GM23338 (cell line): Measurements from ENCODE around the gene RAB22A. TPM values are rescaled to one million over a fixed set of nuclear protein-coding genes. Genes with fewer than 3 reads are reported as not detected.

Experiments
- ATAC-seq: fragments of 200-7000 bp; cut with Tn5 transposase; 3 replicates; pipeline ENCODE4 v1.9.1; 2020
- DNase-seq: peaks from one replicate; pipeline ENCODE4 v3.0.0-alpha.2; 2015; ENCODE audit warnings: low spot score
- H2AFZ ChIP-seq: fragments of 200-600 bp; sonication (generic); 2 replicates; pipeline ENCODE4 v1.8.0; 2016; ENCODE audit warnings: antibody characterized with exemption, mild to moderate bottlenecking, moderate library complexity
- H3F3A ChIP-seq: fragments of 200-600 bp; sonication (generic); replicated peaks from 2 replicates; pipeline ENCODE4 v1.8.0; 2017; ENCODE audit warnings: antibody characterized with exemption, mixed run types, low read depth
- H3K27ac ChIP-seq: fragments of 200-600 bp; sonication (generic); 2 replicates; pipeline ENCODE4 v1.6.1; 2016; ENCODE audit warnings: low read depth
- H3K27me3 ChIP-seq: fragments of 200-600 bp; sonication (generic); 2 replicates; pipeline ENCODE4 v1.8.0; 2016; ENCODE audit warnings: mild to moderate bottlenecking, mixed run types, moderate library complexity; ENCODE audit not compliant: insufficient read depth
- H3K36me3 ChIP-seq: fragments of 200-600 bp; sonication (generic); 2 replicates; pipeline ENCODE4 v1.8.0; 2016; ENCODE audit warnings: mild to moderate bottlenecking; ENCODE audit not compliant: insufficient read depth
- H3K4me1 ChIP-seq: fragments of 200-600 bp; sonication (generic); 2 replicates; pipeline ENCODE4 v1.8.0; 2016; ENCODE audit warnings: mild to moderate bottlenecking, moderate library complexity; ENCODE audit not compliant: insufficient read depth
- H3K4me2 ChIP-seq: fragments of 200-600 bp; sonication (generic); 2 replicates; pipeline ENCODE4 v1.7.1; 2017; ENCODE audit warnings: mixed run types
- H3K4me3 ChIP-seq: fragments of 200-600 bp; sonication (generic); 2 replicates; pipeline ENCODE4 v1.6.1; 2016; ENCODE audit warnings: mixed run types
- H3K79me2 ChIP-seq: fragments of 200-600 bp; sonication (generic); replicated peaks from 2 replicates; pipeline ENCODE4 v1.8.0; 2017; ENCODE audit warnings: mild to moderate bottlenecking; ENCODE audit not compliant: insufficient read depth
- H3K9me2 ChIP-seq: fragments of 200-600 bp; sonication (generic); 2 replicates; pipeline ENCODE4 v1.8.0; 2017; ENCODE audit not compliant: insufficient read depth
- H4K20me1 ChIP-seq: fragments of 200-600 bp; sonication (generic); replicated peaks from 2 replicates; pipeline ENCODE4 v1.8.0; 2017; ENCODE audit warnings: mild to moderate bottlenecking; ENCODE audit not compliant: insufficient read depth
- H3K27ac Mint-ChIP-seq: 2 replicates; pipeline ENCODE4 v1.8.0; 2020; ENCODE audit warnings: inconsistent platforms, mild to moderate bottlenecking, moderate library complexity, mixed read lengths
- H3K27me3 Mint-ChIP-seq: 3 replicates; pipeline ENCODE4 v1.8.0; 2022; ENCODE audit warnings: low read depth, mild to moderate bottlenecking, moderate library complexity, mixed read lengths, inconsistent platforms; ENCODE audit not compliant: insufficient read depth, poor library complexity
- H3K36me3 Mint-ChIP-seq: 3 replicates; pipeline ENCODE4 v1.8.0; 2021; ENCODE audit warnings: low read depth, mild to moderate bottlenecking, inconsistent platforms, moderate library complexity, mixed read lengths
- H3K4me1 Mint-ChIP-seq: 3 replicates; pipeline ENCODE4 v1.8.0; 2020; ENCODE audit warnings: mild to moderate bottlenecking, inconsistent platforms, mixed read lengths
- H3K4me3 Mint-ChIP-seq: 3 replicates; pipeline ENCODE4 v1.8.0; 2021; ENCODE audit warnings: moderate library complexity, mild to moderate bottlenecking, inconsistent platforms, mixed read lengths
- H3K9me3 Mint-ChIP-seq: 3 replicates; pipeline ENCODE4 v1.8.0; 2020; ENCODE audit warnings: moderate library complexity, mild to moderate bottlenecking, inconsistent platforms, mixed read lengths
- CREB1 ChIP-seq: fragments of 250-450 bp; sonication (Bioruptor Pico); IDR thresholded peaks from 2 replicates; pipeline ENCODE4 v1.5.0; 2020; ENCODE audit warnings: low read depth, mild to moderate bottlenecking, moderate library complexity
- EZH2 ChIP-seq: fragments of 200-600 bp; sonication (generic); IDR thresholded peaks from one replicate; pipeline ENCODE4 v1.8.0; 2017; ENCODE audit warnings: antibody characterized with exemption, mild to moderate bottlenecking, low read depth; ENCODE audit not compliant: unreplicated experiment
- EZH2phosphoT487 ChIP-seq: fragments of 200-600 bp; sonication (generic); IDR thresholded peaks from one replicate; pipeline ENCODE4 v1.8.1; 2018; ENCODE audit warnings: antibody characterized with exemption; ENCODE audit not compliant: unreplicated experiment
- JUNB ChIP-seq: IDR thresholded peaks from one replicate; pipeline ENCODE4 v1.6.1; 2016; ENCODE audit warnings: antibody characterized with exemption; ENCODE audit not compliant: unreplicated experiment
- NANOG ChIP-seq: IDR thresholded peaks from 2 replicates; pipeline ENCODE4 v1.6.1; 2016; ENCODE audit warnings: antibody characterized with exemption, borderline replicate concordance
- POLR2AphosphoS5 ChIP-seq: IDR thresholded peaks from 2 replicates; pipeline ENCODE4 v1.6.1; 2016; ENCODE audit warnings: antibody characterized with exemption, low read depth
- STAT1 ChIP-seq: IDR thresholded peaks from one replicate; pipeline ENCODE4 v1.6.1; 2016; ENCODE audit warnings: antibody characterized with exemption; ENCODE audit not compliant: unreplicated experiment
- ZNF114 ChIP-seq: fragments of 250-450 bp; sonication (Bioruptor Pico); IDR thresholded peaks from 2 replicates; pipeline ENCODE4 v1.5.0; 2020; ENCODE audit warnings: mild to moderate bottlenecking, moderate library complexity
- ZNF331 ChIP-seq: fragments of 250-450 bp; sonication (Bioruptor Pico); IDR thresholded peaks from 2 replicates; pipeline ENCODE4 v1.5.0; 2020; ENCODE audit warnings: low read depth, mild to moderate bottlenecking, moderate library complexity
- polyA plus RNA-seq: library from polyadenylated mRNA; unstranded; fragments of >200 nt; fragmentation: Nextera tagmentation; extraction: Ambion mirVana; gene quantifications from 2 replicates; pipeline ENCODE4 v1.2.1, GENCODE V29; 2016
- total RNA-seq: library from RNA; depleted of rRNA; stranded (reverse); fragments of >200 nt; shearing (Covaris generic); gene quantifications from 2 replicates; pipeline ENCODE4 v1.2.3, GENCODE V29; 2014
- TF ChIP-seq, protein P1 (sequence below): fragments of 250-450 bp; sonication (Bioruptor Pico); IDR thresholded peaks from 2 replicates; pipeline ENCODE4 v1.5.0; 2020; ENCODE audit warnings: mild to moderate bottlenecking, moderate library complexity
- TF ChIP-seq, protein P2 (sequence below), 2 experiments: fragments of 200-600 bp in 1 of 2; sonication (generic) in 1 of 2; conservative IDR thresholded peaks; 2 replicates each; pipeline versions ENCODE4 v1.5.1 to v1.6.1; 2016 to 2017; ENCODE audit warnings: antibody characterized with exemption in 2 of 2, low read depth in 2 of 2, mild to moderate bottlenecking in 2 of 2, moderate library complexity in 1 of 2
- TF ChIP-seq, protein P3 (sequence below): IDR thresholded peaks from one replicate; pipeline ENCODE4 v1.6.1; 2018; ENCODE audit warnings: antibody characterized with exemption; ENCODE audit not compliant: unreplicated experiment

RAB22A gene
- total and polyA plus RNA-seq, 2 experiments from 2014 or later = 3.3 to 6.8 TPM

DNA sequence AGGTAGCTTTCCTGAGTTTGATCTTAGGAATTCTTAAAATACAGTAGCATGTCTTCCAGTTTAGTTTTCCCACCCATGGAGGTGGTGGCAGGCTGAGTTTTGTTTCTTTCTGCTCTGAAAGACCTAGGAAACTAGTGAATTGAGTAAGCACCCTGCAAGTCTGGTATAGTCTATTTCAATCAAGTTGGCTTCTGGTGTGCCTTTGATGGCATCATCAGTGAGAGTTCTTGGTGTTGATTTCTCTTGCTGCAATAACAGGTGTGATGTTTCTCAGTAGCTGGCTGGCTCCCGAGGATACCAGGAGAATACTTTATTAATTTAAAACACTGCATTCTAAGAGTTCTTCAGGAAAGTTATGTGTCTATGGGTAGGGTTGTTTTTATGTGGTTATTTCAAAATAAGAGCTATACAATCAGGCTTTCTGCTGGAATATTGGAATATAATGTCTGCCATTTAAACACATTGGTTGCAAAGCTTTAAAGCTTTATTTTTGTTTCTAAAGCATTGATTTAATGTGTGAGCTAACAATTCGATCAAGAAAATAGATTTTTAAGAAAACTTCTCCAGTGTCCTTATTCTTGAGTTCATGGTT lies 98.5 kb downstream of the RAB22A start (continued):
- TF ChIP-seq, protein P1, sequence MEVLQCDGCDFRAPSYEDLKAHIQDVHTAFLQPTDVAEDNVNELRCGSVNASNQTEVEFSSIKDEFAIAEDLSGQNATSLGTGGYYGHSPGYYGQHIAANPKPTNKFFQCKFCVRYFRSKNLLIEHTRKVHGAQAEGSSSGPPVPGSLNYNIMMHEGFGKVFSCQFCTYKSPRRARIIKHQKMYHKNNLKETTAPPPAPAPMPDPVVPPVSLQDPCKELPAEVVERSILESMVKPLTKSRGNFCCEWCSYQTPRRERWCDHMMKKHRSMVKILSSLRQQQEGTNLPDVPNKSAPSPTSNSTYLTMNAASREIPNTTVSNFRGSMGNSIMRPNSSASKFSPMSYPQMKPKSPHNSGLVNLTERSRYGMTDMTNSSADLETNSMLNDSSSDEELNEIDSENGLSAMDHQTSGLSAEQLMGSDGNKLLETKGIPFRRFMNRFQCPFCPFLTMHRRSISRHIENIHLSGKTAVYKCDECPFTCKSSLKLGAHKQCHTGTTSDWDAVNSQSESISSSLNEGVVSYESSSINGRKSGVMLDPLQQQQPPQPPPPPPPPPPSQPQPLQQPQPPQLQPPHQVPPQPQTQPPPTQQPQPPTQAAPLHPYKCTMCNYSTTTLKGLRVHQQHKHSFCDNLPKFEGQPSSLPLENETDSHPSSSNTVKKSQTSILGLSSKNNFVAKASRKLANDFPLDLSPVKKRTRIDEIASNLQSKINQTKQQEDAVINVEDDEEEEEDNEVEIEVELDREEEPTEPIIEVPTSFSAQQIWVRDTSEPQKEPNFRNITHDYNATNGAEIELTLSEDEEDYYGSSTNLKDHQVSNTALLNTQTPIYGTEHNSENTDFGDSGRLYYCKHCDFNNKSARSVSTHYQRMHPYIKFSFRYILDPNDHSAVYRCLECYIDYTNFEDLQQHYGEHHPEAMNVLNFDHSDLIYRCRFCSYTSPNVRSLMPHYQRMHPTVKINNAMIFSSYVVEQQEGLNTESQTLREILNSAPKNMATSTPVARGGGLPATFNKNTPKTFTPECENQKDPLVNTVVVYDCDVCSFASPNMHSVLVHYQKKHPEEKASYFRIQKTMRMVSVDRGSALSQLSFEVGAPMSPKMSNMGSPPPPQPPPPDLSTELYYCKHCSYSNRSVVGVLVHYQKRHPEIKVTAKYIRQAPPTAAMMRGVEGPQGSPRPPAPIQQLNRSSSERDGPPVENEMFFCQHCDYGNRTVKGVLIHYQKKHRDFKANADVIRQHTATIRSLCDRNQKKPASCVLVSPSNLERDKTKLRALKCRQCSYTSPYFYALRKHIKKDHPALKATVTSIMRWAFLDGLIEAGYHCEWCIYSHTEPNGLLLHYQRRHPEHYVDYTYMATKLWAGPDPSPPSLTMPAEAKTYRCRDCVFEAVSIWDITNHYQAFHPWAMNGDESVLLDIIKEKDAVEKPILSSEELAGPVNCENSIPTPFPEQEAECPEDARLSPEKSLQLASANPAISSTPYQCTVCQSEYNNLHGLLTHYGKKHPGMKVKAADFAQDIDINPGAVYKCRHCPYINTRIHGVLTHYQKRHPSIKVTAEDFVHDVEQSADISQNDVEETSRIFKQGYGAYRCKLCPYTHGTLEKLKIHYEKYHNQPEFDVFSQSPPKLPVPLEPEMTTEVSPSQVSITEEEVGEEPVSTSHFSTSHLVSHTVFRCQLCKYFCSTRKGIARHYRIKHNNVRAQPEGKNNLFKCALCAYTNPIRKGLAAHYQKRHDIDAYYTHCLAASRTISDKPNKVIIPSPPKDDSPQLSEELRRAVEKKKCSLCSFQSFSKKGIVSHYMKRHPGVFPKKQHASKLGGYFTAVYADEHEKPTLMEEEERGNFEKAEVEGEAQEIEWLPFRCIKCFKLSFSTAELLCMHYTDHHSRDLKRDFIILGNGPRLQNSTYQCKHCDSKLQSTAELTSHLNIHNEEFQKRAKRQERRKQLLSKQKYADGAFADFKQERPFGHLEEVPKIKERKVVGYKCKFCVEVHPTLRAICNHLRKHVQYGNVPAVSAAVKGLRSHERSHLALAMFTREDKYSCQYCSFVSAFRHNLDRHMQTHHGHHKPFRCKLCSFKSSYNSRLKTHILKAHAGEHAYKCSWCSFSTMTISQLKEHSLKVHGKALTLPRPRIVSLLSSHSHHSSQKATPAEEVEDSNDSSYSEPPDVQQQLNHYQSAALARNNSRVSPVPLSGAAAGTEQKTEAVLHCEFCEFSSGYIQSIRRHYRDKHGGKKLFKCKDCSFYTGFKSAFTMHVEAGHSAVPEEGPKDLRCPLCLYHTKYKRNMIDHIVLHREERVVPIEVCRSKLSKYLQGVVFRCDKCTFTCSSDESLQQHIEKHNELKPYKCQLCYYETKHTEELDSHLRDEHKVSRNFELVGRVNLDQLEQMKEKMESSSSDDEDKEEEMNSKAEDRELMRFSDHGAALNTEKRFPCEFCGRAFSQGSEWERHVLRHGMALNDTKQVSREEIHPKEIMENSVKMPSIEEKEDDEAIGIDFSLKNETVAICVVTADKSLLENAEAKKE (CRISPR knock-in tag) = no peak

DNA sequence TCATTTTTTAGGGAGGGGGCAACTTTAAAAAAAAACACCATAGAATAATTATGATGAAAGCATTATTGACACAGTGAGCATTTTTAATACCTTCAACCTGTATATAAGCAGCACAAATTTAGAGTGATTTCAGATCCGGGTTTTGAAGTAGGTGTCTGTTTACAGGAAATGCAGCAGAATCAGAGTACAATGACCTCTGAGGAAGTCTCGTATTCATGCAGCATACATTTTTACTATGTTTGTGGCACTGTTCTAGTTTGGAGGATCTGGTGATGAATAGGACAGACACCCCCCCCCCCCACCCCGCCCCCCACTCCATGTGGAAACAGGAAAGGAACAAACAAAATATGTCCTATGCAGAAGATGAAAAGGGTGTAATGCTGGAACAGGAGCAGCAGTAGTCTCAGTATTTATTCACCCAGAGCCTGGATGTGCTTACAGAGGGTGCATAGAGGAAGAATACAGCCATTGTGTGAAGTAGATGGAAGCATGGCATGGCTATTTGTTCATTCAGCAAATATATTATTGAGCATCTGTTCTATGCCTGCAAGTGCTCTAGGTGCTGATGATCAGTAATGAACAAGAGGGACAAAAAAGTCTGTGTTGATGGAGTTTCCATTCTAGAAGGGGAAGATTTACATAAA lies 99.2 kb downstream of the RAB22A start:
- ATAC-seq = no peak
- H3K27ac Mint-ChIP-seq = peak overlapping the region; percentile 11; the same call in 1 of the 2 replicates
- Histone ChIP-seq H3K4me3 (peak overlapping the region; percentile 37), H3K4me1 (peaks cover 31% of the 10 kb centered on the region), H3K4me2 (peak overlapping the region; percentile 64), H3F3A (no peaks in the 10 kb centered on the region), H3K9me2 (no peaks in the 10 kb centered on the region), H3K27ac (0 out of 2 replicates have a peak overlapping the region, but pooled peaks have one; percentile 32), H3K36me3 (no peaks in the 10 kb centered on the region), H3K79me2 (peaks cover 93% of the 10 kb centered on the region), H4K20me1 (peaks cover 2% of the 10 kb centered on the region; the same call in 1 of the 2 replicates), H2AFZ (no peak overlapping the region), H3K27me3 (no peaks in the 10 kb centered on the region)
- H3K4me3 Mint-ChIP-seq = peak overlapping the region; percentile 23; the same call in 2 of the 3 replicates
- peaks cover 9% of the 10 kb centered on the region; the same call in 2 of the 3 replicates for H3K9me3 Mint-ChIP-seq
- H3K27me3 Mint-ChIP-seq = no peaks in the 10 kb centered on the region
- peaks cover 33% of the 10 kb centered on the region for H3K4me1 Mint-ChIP-seq
- peaks cover 10% of the 10 kb centered on the region; the same call in 2 of the 3 replicates for H3K36me3 Mint-ChIP-seq
- no peak for DNase-seq
- TF ChIP-seq EZH2 = no peak
- TF ChIP-seq CREB1 (CRISPR knock-in tag) = no peak
- TF ChIP-seq, protein P2, sequence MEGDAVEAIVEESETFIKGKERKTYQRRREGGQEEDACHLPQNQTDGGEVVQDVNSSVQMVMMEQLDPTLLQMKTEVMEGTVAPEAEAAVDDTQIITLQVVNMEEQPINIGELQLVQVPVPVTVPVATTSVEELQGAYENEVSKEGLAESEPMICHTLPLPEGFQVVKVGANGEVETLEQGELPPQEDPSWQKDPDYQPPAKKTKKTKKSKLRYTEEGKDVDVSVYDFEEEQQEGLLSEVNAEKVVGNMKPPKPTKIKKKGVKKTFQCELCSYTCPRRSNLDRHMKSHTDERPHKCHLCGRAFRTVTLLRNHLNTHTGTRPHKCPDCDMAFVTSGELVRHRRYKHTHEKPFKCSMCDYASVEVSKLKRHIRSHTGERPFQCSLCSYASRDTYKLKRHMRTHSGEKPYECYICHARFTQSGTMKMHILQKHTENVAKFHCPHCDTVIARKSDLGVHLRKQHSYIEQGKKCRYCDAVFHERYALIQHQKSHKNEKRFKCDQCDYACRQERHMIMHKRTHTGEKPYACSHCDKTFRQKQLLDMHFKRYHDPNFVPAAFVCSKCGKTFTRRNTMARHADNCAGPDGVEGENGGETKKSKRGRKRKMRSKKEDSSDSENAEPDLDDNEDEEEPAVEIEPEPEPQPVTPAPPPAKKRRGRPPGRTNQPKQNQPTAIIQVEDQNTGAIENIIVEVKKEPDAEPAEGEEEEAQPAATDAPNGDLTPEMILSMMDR (conservative IDR thresholded peaks at IDR 0.05; ENCODE audit: low read depth in 2 of 2) = no peak
- TF ChIP-seq STAT1 = no peak
- no peak for TF ChIP-seq EZH2phosphoT487
- TF ChIP-seq ZNF331 = no peak
- no peak for TF ChIP-seq JUNB
- TF ChIP-seq, protein P3, sequence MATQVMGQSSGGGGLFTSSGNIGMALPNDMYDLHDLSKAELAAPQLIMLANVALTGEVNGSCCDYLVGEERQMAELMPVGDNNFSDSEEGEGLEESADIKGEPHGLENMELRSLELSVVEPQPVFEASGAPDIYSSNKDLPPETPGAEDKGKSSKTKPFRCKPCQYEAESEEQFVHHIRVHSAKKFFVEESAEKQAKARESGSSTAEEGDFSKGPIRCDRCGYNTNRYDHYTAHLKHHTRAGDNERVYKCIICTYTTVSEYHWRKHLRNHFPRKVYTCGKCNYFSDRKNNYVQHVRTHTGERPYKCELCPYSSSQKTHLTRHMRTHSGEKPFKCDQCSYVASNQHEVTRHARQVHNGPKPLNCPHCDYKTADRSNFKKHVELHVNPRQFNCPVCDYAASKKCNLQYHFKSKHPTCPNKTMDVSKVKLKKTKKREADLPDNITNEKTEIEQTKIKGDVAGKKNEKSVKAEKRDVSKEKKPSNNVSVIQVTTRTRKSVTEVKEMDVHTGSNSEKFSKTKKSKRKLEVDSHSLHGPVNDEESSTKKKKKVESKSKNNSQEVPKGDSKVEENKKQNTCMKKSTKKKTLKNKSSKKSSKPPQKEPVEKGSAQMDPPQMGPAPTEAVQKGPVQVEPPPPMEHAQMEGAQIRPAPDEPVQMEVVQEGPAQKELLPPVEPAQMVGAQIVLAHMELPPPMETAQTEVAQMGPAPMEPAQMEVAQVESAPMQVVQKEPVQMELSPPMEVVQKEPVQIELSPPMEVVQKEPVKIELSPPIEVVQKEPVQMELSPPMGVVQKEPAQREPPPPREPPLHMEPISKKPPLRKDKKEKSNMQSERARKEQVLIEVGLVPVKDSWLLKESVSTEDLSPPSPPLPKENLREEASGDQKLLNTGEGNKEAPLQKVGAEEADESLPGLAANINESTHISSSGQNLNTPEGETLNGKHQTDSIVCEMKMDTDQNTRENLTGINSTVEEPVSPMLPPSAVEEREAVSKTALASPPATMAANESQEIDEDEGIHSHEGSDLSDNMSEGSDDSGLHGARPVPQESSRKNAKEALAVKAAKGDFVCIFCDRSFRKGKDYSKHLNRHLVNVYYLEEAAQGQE = no peak
- no peak for TF ChIP-seq ZNF114 (CRISPR knock-in tag)
- no peak for TF ChIP-seq NANOG
- TF ChIP-seq POLR2AphosphoS5 = no peak
